GM19372 (cell line): Measurements from ENCODE around the gene PPP6R3.

Source experiments
- ATAC-seq: cut with Tn5 transposase; IDR thresholded peaks from one replicate; pipeline ENCODE4 v1.9.1; 2021; ENCODE audit warnings: mild to moderate bottlenecking, low read depth, moderate library complexity; ENCODE audit not compliant: unreplicated experiment

PPP6R3 gene

GRCh38 chr11:68460741-68461574 lies at the start of gene PPP6R3:
PPP6R3 (plus strand) TSS chr11:68460752; CDS start chr11:68537665, 76,913 bp downstream.
- peak; percentile 43 for ATAC-seq

GRCh38 chr11:68411501-68411991 lies 49.0 kb upstream of the PPP6R3 start:
- ATAC-seq, result no peak

- no peak for ATAC-seq
Measured at GRCh38 chr11:68412593-68413475, 47.7 kb upstream of the PPP6R3 start.

GRCh38 chr11:68413591-68413999 lies 47.0 kb upstream of the PPP6R3 start:
- no peak for ATAC-seq

GRCh38 chr11:68414496-68415221 lies 45.9 kb upstream of the PPP6R3 start:
- ATAC-seq, result no peak

- ATAC-seq, result no peak
Measured at GRCh38 chr11:68416070-68416578, 44.4 kb upstream of the PPP6R3 start.

GRCh38 chr11:68418648-68419047 lies 41.9 kb upstream of the PPP6R3 start:
- no peak for ATAC-seq

- no peak for ATAC-seq
Measured at GRCh38 chr11:68420171-68420570, 40.4 kb upstream of the PPP6R3 start.

- ATAC-seq, result no peak
Measured at GRCh38 chr11:68423481-68423880, 37.1 kb upstream of the PPP6R3 start.

GRCh38 chr11:68424101-68424632 lies 36.4 kb upstream of the PPP6R3 start:
- no peak for ATAC-seq

GRCh38 chr11:68424981-68425865 lies 35.3 kb upstream of the PPP6R3 start:
- no peak for ATAC-seq

- ATAC-seq, result no peak
Measured at GRCh38 chr11:68425866-68426380, 34.6 kb upstream of the PPP6R3 start.

- no peak for ATAC-seq
Measured at GRCh38 chr11:68429661-68430060, 30.9 kb upstream of the PPP6R3 start.

GRCh38 chr11:68430384-68430783 lies 30.2 kb upstream of the PPP6R3 start:
- no peak for ATAC-seq

GRCh38 chr11:68430801-68431200 lies 29.8 kb upstream of the PPP6R3 start:
- ATAC-seq, result no peak

- no peak for ATAC-seq
Measured at GRCh38 chr11:68431984-68432645, 28.4 kb upstream of the PPP6R3 start.

- no peak for ATAC-seq
Measured at GRCh38 chr11:68432874-68433273, 27.7 kb upstream of the PPP6R3 start.

GRCh38 chr11:68433541-68433940 lies 27.0 kb upstream of the PPP6R3 start:
- ATAC-seq, result no peak
